HepG2 (cell line): ENCODE measurements around the gene HCK. TPM values are rescaled to one million over a fixed set of nuclear protein-coding genes. Genes with fewer than 3 reads are reported as not detected.

Source experiments
- ARID3A ChIP-seq: IDR thresholded peaks from 2 replicates; pipeline ENCODE4 v1.6.1; 2012; ENCODE audit warnings: low read depth, low read length, improper control_type of control experiment
- ATF3 ChIP-seq: sonication (generic); formaldehyde crosslinking; IDR thresholded peaks from 2 replicates; pipeline ENCODE4 v1.4.0; 2020; ENCODE audit warnings: missing genetic modification reagents
- EZH2 ChIP-seq: conservative IDR thresholded peaks from 2 replicates; pipeline ENCODE4 v1.6.1; 2012; ENCODE audit warnings: mild to moderate bottlenecking, low read depth, low read length, moderate library complexity
- GMEB2 ChIP-seq: IDR thresholded peaks from 2 replicates; pipeline ENCODE4 v1.6.1; 2016; ENCODE audit warnings: missing biosample characterization, missing genetic modification reagents, low read depth
- HNRNPH1 ChIP-seq: fragments of 200-400 bp; formaldehyde crosslinking; optimal IDR thresholded peaks from 2 replicates; pipeline ENCODE3; 2017; ENCODE audit warnings: mild to moderate bottlenecking, low read depth, low read length
- MAFF ChIP-seq: IDR thresholded peaks from 2 replicates; pipeline ENCODE4 v1.6.1; 2011; ENCODE audit warnings: low read depth, low read length, improper control_type of control experiment
- PCBP1 ChIP-seq: fragments of 200-400 bp; formaldehyde crosslinking; IDR thresholded peaks from 2 replicates; pipeline ENCODE4 v1.6.1; 2017; ENCODE audit warnings: mild to moderate bottlenecking, low read depth, low read length, borderline replicate concordance
- POGK ChIP-seq: sonication (generic); formaldehyde crosslinking; conservative IDR thresholded peaks from 2 replicates; pipeline ENCODE4 v1.8.0; 2022; ENCODE audit warnings: mild to moderate bottlenecking, moderate library complexity, missing genetic modification reagents
- SMARCC2 ChIP-seq: fragments of 450-650 bp; IDR thresholded peaks from 2 replicates; pipeline ENCODE4 v1.6.1; 2017; ENCODE audit warnings: antibody characterized with exemption, mild to moderate bottlenecking
- SRSF1 ChIP-seq: fragments of 200-400 bp; formaldehyde crosslinking; optimal IDR thresholded peaks from 2 replicates; pipeline ENCODE3; 2017; ENCODE audit warnings: mild to moderate bottlenecking, low read depth, low read length, moderate library complexity
- TCF7 ChIP-seq: sonication (generic); IDR thresholded peaks from 2 replicates; pipeline ENCODE4 v1.6.1; 2016; ENCODE audit warnings: antibody characterized with exemption, low read depth
- ZBTB43 ChIP-seq: sonication (generic); formaldehyde crosslinking; conservative IDR thresholded peaks from 2 replicates; pipeline ENCODE4 v1.4.0; 2020; ENCODE audit warnings: missing genetic modification reagents
- ZMYM3 ChIP-seq: sonication (generic); formaldehyde crosslinking; IDR thresholded peaks from 2 replicates; pipeline ENCODE4 v1.5.1; 2020; ENCODE audit warnings: mild to moderate bottlenecking, missing genetic modification reagents
- ZNF20 ChIP-seq: sonication (generic); formaldehyde crosslinking; IDR thresholded peaks from 2 replicates; pipeline ENCODE4 v1.4.0; 2020; ENCODE audit warnings: mild to moderate bottlenecking, moderate library complexity, missing genetic modification reagents
- ZNF234 ChIP-seq: sonication (generic); formaldehyde crosslinking; conservative IDR thresholded peaks from 2 replicates; pipeline ENCODE4 v1.5.1; 2020; ENCODE audit warnings: mild to moderate bottlenecking, missing genetic modification reagents
- ZNF24 ChIP-seq: fragments of 450-650 bp; IDR thresholded peaks from 2 replicates; pipeline ENCODE4 v1.6.1; 2017; ENCODE audit warnings: antibody characterized with exemption, mild to moderate bottlenecking
- ZNF615 ChIP-seq: sonication (generic); formaldehyde crosslinking; IDR thresholded peaks from 2 replicates; pipeline ENCODE4 v1.5.0; 2020; ENCODE audit warnings: mild to moderate bottlenecking, missing genetic modification reagents, borderline replicate concordance
- polyA plus RNA-seq, 8 experiments: library from polyadenylated mRNA; depleted of rRNA in 3 of 8; stranded (reverse) in 7 of 8; unstranded in 1 of 8; fragments of >200 nt; fragmentation: Illumina TruSeq in 4 of 8; extraction: Trizol in 4 of 8; gene quantifications; 2 replicates each; pipeline versions ENCODE4 v1.2.1 to v1.2.3, GENCODE V29; 2011 to 2016; ENCODE audit warnings: low read depth in 4 of 8, missing spikeins in 1 of 8, mixed read lengths in 1 of 8; ENCODE audit not compliant: insufficient read depth in 1 of 8
- total RNA-seq, 5 experiments: library from RNA; depleted of rRNA; stranded (reverse); fragments of >200 nt; fragmentation: Illumina TruSeq; extraction: Trizol; gene quantifications; 2 replicates each; pipeline ENCODE4 v1.2.3, GENCODE V29; 2016; ENCODE audit warnings: low read depth in 1 of 5
- TF ChIP-seq, protein P1 (sequence below): sonication (generic); formaldehyde crosslinking; IDR thresholded peaks from 2 replicates; pipeline ENCODE4 v1.8.0; 2023; ENCODE audit warnings: mild to moderate bottlenecking, missing genetic modification reagents
- TF ChIP-seq, protein P2 (sequence below): sonication (generic); formaldehyde crosslinking; IDR thresholded peaks from 2 replicates; pipeline ENCODE4 v1.9.0; 2021; ENCODE audit warnings: missing genetic modification reagents, borderline replicate concordance

The HCK gene
- total and polyA plus RNA-seq, 2 of the 13 experiments (the other 11 are each of a cell fraction or from before 2014, with no cell fraction given), result 0.04 TPM; not detected in 1

DNA sequence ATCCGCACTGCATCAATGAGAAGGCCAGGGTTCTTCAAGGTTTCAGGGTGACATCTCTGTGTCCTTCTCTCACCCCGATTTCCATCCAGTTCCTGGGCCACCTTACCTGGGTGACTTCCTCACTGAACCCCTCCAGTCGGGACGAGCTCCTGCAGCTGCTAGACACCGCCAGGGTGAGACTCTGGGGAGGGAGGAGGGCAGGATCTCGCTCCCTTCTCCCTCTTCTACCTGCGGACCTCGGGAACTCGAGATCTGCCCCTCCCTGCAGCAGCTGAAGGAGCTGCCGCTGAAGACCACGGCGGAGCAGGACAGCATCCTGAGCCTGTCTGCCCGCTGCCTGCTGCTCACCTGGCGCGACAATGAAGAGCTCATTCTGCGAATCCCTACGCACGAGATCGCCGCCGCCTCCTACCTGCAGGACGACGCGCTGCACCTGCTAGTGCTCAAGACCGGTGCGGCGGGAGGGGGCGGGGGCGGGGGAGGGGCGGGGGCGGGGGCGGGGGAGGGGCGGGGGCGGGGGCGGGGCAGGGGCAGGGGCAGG, 34.3 kb upstream of the HCK start (continued):
- TF ChIP-seq POGK (CRISPR knock-in tag) (no peak), HNRNPH1 (no peak), MAFF (no peak), SRSF1 (no peak), PCBP1 (0 out of 2 replicates have a peak, but pooled peaks have one; percentile 11), ARID3A (no peak), TCF7 (no peak), ATF3 (CRISPR knock-in tag) (no peak), SMARCC2 (no peak), ZNF20 (CRISPR knock-in tag) (no peak), ZMYM3 (no peak), GMEB2 (CRISPR knock-in tag) (no peak), EZH2 (peak; percentile 67; the same call in 1 of the 2 replicates), ZNF234 (CRISPR knock-in tag) (no peak), ZBTB43 (CRISPR knock-in tag) (no peak), ZNF615 (no peak), ZNF24 (no peak)
- TF ChIP-seq, protein P1, sequence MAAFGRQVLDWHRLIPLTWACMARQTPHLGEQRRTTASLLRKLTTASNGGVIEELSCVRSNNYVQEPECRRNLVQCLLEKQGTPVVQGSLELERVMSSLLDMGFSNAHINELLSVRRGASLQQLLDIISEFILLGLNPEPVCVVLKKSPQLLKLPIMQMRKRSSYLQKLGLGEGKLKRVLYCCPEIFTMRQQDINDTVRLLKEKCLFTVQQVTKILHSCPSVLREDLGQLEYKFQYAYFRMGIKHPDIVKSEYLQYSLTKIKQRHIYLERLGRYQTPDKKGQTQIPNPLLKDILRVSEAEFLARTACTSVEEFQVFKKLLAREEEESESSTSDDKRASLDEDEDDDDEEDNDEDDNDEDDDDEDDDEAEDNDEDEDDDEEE, result 0 out of 2 replicates have a peak, but pooled peaks have one; percentile 37
- TF ChIP-seq, protein P2, sequence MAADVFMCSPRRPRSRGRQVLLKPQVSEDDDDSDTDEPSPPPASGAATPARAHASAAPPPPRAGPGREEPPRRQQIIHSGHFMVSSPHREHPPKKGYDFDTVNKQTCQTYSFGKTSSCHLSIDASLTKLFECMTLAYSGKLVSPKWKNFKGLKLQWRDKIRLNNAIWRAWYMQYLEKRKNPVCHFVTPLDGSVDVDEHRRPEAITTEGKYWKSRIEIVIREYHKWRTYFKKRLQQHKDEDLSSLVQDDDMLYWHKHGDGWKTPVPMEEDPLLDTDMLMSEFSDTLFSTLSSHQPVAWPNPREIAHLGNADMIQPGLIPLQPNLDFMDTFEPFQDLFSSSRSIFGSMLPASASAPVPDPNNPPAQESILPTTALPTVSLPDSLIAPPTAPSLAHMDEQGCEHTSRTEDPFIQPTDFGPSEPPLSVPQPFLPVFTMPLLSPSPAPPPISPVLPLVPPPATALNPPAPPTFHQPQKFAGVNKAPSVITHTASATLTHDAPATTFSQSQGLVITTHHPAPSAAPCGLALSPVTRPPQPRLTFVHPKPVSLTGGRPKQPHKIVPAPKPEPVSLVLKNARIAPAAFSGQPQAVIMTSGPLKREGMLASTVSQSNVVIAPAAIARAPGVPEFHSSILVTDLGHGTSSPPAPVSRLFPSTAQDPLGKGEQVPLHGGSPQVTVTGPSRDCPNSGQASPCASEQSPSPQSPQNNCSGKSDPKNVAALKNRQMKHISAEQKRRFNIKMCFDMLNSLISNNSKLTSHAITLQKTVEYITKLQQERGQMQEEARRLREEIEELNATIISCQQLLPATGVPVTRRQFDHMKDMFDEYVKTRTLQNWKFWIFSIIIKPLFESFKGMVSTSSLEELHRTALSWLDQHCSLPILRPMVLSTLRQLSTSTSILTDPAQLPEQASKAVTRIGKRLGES, result no peak
